ENCODE data around the gene NEUROG3. TPM values are rescaled to one million over a fixed set of nuclear protein-coding genes. Genes with fewer than 3 reads are reported as not detected.

Gene NEUROG3
- total RNA-seq, 1 experiment from 2014 or later = not detected

Other genes starting within 250 kb of the NEUROG3 start
- gene TACR2, start 156.5 kb downstream of the NEUROG3 start, total RNA-seq (2014; rRNA removed; shearing (Covaris generic)) = not detected in 2 replicates
- 6.3 and 7.8 TPM in 2 replicates for gene TSPAN15, start 122.0 kb downstream of the NEUROG3 start, total RNA-seq (2014; rRNA removed; shearing (Covaris generic))
- 0.16 TPM in 1 of 2 replicates, not detected in the other for gene FAM241B, start 56.8 kb upstream of the NEUROG3 start, total RNA-seq (2014; rRNA removed; shearing (Covaris generic))
- gene COL13A1, start 228.5 kb upstream of the NEUROG3 start, total RNA-seq (2014; rRNA removed; shearing (Covaris generic)) = 74.8 and 95.4 TPM in 2 replicates